Neutrophil (primary cell): ENCODE measurements around the gene SPACDR.

Experiments used
- H3K27ac ChIP-seq: fragments of 200-600 bp; sonication (generic); 2 replicates; pipeline ENCODE4 v1.5.1; 2016; ENCODE audit warnings: mild to moderate bottlenecking, moderate library complexity
- H3K27me3 ChIP-seq: fragments of 200-600 bp; sonication (generic); 2 replicates; pipeline ENCODE4 v1.6.0; 2016; ENCODE audit warnings: mild to moderate bottlenecking
- H3K36me3 ChIP-seq: fragments of 200-600 bp; sonication (generic); 2 replicates; pipeline ENCODE4 v1.5.1; 2017
- H3K4me1 ChIP-seq, 2 experiments: fragments of 200-600 bp in 1 of 2; sonication (generic) in 1 of 2; 1 replicate in 1 of 2; 2 replicates in 1 of 2; pipeline versions ENCODE4 v1.5.1 to v1.6.1; 2013 to 2016; ENCODE audit warnings: low read depth in 1 of 2, low read length in 1 of 2, mild to moderate bottlenecking in 1 of 2, moderate library complexity in 1 of 2; ENCODE audit not compliant: control insufficient read depth in 1 of 2, insufficient read depth in 1 of 2
- H3K4me3 ChIP-seq, 2 experiments: fragments of 200-600 bp in 1 of 2; sonication (generic) in 1 of 2; 1 replicate in 1 of 2; 2 replicates in 1 of 2; pipeline ENCODE4 v1.5.1; 2013 to 2016; ENCODE audit warnings: low read depth in 1 of 2, low read length in 1 of 2, mild to moderate bottlenecking in 1 of 2, moderate library complexity in 1 of 2
- H3K9me3 ChIP-seq: fragments of 200-600 bp; sonication (generic); 2 replicates; pipeline ENCODE4 v1.5.1; 2016
- TF ChIP-seq, protein P1 (sequence below): fragments of 200-600 bp; sonication (generic); IDR thresholded peaks from 2 replicates; pipeline ENCODE4 v1.5.1; 2016; ENCODE audit warnings: antibody characterized with exemption

Gene SPACDR

DNA sequence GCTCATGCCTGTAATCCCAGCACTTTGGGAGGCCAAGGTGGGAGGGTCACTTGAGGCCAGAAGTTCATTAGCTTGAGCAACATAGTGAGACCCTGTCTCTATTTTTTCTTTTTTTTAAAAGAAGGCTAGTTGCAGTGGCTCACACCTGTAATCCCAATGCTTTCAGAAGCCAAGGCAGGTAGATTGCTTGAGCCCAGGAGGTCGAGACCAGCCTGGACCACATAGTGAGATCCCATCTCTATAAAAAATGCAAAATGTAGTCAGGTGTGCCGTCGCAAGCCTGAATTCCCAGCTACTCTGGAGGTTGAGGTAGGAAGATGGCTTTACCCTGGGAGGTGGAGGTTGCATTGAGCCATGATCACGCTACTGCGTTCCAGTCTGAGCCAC, 27.1 kb upstream of the SPACDR start:
- Histone ChIP-seq H3K27me3 (peaks cover 72% of the 10 kb centered on the region), H3K9me3 (no peaks in the 10 kb centered on the region), H3K27ac (no peak overlapping the region)

DNA sequence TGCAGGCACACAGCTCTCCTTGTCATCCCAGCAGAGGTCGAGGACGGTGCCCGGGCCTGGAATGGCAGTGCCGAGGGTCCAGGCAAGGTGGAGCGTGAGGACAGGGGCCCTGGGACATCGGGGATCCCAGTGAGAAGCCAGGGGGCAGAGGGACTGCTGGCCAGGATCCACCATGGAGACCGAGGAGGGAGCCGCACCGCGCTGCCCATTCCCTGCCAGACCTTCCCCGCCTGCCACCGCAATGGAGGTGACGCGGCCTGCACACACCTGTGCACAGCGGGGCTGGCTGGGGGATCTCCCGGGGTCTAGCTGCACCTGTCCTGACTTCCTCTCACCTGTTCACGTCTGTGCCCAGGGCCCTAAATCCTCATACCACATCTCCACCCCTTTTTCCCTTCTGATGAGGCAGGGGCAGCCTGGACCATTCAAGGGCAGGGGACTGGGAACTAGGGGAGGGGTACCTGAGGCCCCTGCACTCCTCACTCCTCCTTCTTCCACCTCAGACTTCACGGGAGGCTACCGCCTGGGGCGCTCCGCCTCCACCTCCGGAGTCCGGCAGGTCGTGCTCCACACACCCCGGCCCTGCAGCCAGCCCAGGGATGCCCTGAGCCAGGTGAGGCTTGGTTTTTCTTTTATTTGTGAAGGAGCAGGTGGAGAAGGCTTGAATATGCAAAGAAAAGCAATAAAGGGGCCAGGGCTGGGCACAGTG, 26.6 kb upstream of the SPACDR start:
- H3K27ac ChIP-seq, result no peak overlapping the region
- no peak overlapping the region for H3K4me3 ChIP-seq
- TF ChIP-seq, protein P1, sequence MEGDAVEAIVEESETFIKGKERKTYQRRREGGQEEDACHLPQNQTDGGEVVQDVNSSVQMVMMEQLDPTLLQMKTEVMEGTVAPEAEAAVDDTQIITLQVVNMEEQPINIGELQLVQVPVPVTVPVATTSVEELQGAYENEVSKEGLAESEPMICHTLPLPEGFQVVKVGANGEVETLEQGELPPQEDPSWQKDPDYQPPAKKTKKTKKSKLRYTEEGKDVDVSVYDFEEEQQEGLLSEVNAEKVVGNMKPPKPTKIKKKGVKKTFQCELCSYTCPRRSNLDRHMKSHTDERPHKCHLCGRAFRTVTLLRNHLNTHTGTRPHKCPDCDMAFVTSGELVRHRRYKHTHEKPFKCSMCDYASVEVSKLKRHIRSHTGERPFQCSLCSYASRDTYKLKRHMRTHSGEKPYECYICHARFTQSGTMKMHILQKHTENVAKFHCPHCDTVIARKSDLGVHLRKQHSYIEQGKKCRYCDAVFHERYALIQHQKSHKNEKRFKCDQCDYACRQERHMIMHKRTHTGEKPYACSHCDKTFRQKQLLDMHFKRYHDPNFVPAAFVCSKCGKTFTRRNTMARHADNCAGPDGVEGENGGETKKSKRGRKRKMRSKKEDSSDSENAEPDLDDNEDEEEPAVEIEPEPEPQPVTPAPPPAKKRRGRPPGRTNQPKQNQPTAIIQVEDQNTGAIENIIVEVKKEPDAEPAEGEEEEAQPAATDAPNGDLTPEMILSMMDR, result no peak
- peaks cover 0 to 9% of the 10 kb centered on the region in 2 experiments for H3K4me1 ChIP-seq
- H3K36me3 ChIP-seq, result no peaks in the 10 kb centered on the region
- H3K9me3 ChIP-seq, result no peaks in the 10 kb centered on the region
- peaks cover 72% of the 10 kb centered on the region for H3K27me3 ChIP-seq

More for the DNA sequence above, 27.1 kb upstream of the SPACDR start:
- H3K4me1 ChIP-seq, result peaks cover 0 to 9% of the 10 kb centered on the region in 2 experiments
- no peak overlapping the region for H3K4me3 ChIP-seq
- H3K36me3 ChIP-seq, result no peaks in the 10 kb centered on the region
- TF ChIP-seq, protein P1, result no peak

DNA sequence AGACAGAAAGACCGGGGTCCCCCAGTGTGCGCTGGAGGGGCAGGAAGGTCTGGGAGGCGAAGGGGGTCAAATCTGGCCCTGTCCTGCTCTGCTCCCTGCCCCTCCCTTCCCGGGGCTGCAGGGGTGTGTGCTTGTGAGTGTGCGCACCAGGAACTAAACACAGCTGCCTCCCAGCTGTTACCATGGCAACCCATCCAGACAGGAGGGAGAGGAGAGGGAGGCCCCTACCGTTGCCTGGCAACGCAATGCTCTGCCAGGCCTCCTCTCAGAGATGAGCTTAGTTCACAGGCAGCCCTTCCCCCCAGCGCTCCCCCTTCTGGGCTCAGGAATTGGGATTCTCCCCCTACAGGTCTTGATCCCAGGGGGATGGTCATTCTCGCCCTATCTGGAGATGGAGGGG, 25.8 kb upstream of the SPACDR start:
- no peaks in the 10 kb centered on the region for H3K9me3 ChIP-seq
- H3K36me3 ChIP-seq, result no peaks in the 10 kb centered on the region
- H3K4me1 ChIP-seq, result peaks cover 0 to 9% of the 10 kb centered on the region in 2 experiments
- no peak overlapping the region for H3K27ac ChIP-seq
- no peak overlapping the region for H3K4me3 ChIP-seq
- H3K27me3 ChIP-seq, result peaks cover 72% of the 10 kb centered on the region
- TF ChIP-seq, protein P1, result no peak

DNA sequence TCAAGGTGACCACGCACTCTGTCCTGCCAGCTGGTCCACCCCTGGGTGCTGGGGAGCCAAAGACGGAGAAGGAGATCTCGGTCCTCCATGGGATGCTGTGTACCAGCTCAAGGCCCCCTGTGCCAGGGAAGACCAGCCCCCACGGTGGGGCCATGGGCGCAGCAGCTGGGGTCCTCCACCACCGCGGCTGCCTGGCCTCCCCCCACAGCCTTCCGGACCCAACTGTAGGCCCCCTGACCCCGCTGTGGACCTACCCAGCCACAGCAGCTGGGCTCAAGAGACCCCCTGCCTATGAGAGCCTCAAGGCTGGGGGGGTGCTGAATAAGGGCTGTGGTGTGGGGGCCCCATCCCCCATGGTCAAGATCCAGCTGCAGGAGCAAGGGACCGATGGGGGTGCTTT, 25.1 kb upstream of the SPACDR start:
- Histone ChIP-seq H3K36me3 (no peaks in the 10 kb centered on the region), H3K4me3 (no peak overlapping the region), H3K9me3 (no peaks in the 10 kb centered on the region), H3K27ac (no peak overlapping the region), H3K27me3 (peaks cover 72% of the 10 kb centered on the region), H3K4me1 (peaks cover 0 to 9% of the 10 kb centered on the region in 2 experiments)
- TF ChIP-seq, protein P1, result no peak

DNA sequence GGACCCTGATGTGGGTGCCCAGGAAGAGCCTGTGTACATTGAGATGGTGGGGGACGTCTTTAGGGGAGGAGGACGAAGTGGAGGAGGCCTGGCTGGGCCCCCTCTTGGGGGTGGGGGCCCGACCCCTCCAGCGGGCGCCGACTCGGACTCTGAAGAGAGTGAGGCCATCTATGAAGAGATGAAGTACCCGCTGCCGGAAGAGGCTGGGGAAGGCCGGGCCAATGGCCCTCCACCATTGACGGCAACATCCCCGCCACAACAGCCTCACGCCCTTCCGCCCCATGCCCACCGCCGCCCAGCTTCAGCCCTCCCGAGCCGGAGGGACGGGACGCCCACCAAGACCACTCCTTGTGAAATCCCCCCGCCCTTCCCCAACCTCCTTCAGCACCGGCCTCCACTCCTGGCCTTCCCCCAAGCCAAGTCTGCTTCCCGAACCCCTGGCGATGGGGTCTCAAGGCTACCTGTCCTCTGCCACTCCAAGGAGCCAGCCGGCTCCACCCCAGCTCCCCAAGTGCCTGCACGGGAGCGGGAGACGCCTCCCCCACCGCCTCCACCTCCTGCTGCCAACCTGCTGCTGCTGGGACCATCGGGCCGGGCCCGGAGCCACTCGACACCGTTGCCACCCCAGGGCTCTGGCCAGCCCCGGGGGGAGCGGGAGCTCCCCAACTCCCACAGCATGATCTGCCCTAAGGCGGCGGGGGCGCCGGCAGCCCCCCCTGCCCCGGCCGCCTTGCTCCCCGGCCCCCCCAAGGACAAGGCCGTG, 24.5 kb upstream of the SPACDR start:
- Histone ChIP-seq H3K36me3 (no peaks in the 10 kb centered on the region), H3K27me3 (peaks cover 72% of the 10 kb centered on the region), H3K4me3 (no peak overlapping the region), H3K4me1 (peaks cover 0 to 8% of the 10 kb centered on the region in 2 experiments), H3K9me3 (no peaks in the 10 kb centered on the region), H3K27ac (no peak overlapping the region)
- TF ChIP-seq, protein P1, result no peak
